ENCODE results near the gene GRM8.

DNA sequence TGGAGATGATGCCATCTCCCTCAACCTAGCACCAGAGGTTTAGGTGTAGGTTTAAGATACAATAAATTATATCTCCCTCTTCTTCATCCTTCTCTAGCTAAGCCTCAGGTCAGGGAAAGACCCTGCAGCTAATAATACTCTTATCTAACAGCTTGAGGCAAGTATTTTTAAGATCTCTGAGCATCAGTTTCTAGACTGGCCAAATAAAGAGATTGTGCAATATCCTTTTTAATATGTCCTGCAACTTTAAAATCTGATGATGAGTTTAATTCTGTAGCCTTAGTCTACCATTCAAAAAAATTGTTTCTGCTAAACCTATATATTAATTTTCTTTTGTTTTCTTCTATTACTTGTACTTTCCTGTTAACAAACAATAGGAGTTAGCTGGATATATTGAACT is 850.8 kb downstream of the GRM8 start:
- no peak for TF ChIP-seq ZNF263 (CRISPR knock-in tag; IDR thresholded peaks at IDR 0.05; ENCODE audit: borderline replicate concordance)
- TF ChIP-seq ZNF12 (CRISPR knock-in tag; IDR thresholded peaks at IDR 0.05), result no peak
- TF ChIP-seq LARP7 (IDR thresholded peaks at IDR 0.05), result no peak
- TF ChIP-seq CBFB (CRISPR knock-in tag; IDR thresholded peaks at IDR 0.05), result no peak
- TF ChIP-seq NR2C2 (CRISPR knock-in tag; IDR thresholded peaks at IDR 0.05), result no peak
- TF ChIP-seq NR2C2 (tag; IDR thresholded peaks at IDR 0.05), result no peak
- TF ChIP-seq, protein P1, sequence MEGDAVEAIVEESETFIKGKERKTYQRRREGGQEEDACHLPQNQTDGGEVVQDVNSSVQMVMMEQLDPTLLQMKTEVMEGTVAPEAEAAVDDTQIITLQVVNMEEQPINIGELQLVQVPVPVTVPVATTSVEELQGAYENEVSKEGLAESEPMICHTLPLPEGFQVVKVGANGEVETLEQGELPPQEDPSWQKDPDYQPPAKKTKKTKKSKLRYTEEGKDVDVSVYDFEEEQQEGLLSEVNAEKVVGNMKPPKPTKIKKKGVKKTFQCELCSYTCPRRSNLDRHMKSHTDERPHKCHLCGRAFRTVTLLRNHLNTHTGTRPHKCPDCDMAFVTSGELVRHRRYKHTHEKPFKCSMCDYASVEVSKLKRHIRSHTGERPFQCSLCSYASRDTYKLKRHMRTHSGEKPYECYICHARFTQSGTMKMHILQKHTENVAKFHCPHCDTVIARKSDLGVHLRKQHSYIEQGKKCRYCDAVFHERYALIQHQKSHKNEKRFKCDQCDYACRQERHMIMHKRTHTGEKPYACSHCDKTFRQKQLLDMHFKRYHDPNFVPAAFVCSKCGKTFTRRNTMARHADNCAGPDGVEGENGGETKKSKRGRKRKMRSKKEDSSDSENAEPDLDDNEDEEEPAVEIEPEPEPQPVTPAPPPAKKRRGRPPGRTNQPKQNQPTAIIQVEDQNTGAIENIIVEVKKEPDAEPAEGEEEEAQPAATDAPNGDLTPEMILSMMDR (IDR thresholded peaks at IDR 0.05 in 2 of 3, conservative IDR thresholded peaks at IDR 0.05 in 1 of 3; ENCODE audit: insufficient read depth in 2 of 3, low read depth in 1 of 3, low read length in 3 of 3), result no peak
- no peak for TF ChIP-seq TAF1 (IDR thresholded peaks at IDR 0.05; ENCODE audit: control insufficient read depth, extremely low read depth, insufficient read depth, low read length, severe bottlenecking)
- TF ChIP-seq HMG20A (CRISPR knock-in tag; conservative IDR thresholded peaks at IDR 0.05), result no peak
- TF ChIP-seq, protein P2, sequence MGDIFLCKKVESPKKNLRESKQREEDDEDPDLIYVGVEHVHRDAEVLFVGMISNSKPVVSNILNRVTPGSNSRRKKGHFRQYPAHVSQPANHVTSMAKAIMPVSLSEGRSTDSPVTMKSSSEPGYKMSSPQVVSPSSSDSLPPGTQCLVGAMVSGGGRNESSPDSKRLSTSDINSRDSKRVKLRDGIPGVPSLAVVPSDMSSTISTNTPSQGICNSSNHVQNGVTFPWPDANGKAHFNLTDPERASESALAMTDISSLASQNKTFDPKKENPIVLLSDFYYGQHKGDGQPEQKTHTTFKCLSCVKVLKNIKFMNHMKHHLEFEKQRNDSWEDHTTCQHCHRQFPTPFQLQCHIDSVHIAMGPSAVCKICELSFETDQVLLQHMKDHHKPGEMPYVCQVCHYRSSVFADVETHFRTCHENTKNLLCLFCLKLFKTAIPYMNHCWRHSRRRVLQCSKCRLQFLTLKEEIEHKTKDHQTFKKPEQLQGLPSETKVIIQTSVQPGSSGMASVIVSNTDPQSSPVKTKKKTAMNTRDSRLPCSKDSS (IDR thresholded peaks at IDR 0.05; ENCODE audit: low read depth, partially characterized antibody), result no peak
- no peak for TF ChIP-seq EP400 (IDR thresholded peaks at IDR 0.05)

Data from K562 (cell line).